HUES64 (cell line): ENCODE data around the gene ATP11A.
A peak's percentile ranks its signal among the peaks of the same experiment; 100 is the strongest.

ENCODE experiments used
- H3K27ac ChIP-seq: 2 replicates; pipeline ENCODE4 v1.7.0; 2013; ENCODE audit warnings: low read depth, low read length, inconsistent platforms
- H3K27me3 ChIP-seq: 2 replicates; pipeline ENCODE4 v1.6.1; 2013; ENCODE audit warnings: mild to moderate bottlenecking, low read length; ENCODE audit not compliant: insufficient read depth
- H3K36me3 ChIP-seq: 2 replicates; pipeline ENCODE4 v1.6.1; 2013; ENCODE audit warnings: mild to moderate bottlenecking, low read length; ENCODE audit not compliant: insufficient read depth
- H3K4me1 ChIP-seq: 2 replicates; pipeline ENCODE4 v1.6.1; 2013; ENCODE audit warnings: mild to moderate bottlenecking, low read length, moderate library complexity; ENCODE audit not compliant: insufficient read depth
- H3K4me3 ChIP-seq: 2 replicates; pipeline ENCODE4 v1.5.1; 2013; ENCODE audit warnings: mild to moderate bottlenecking, low read length, moderate library complexity
- H3K9ac ChIP-seq: 2 replicates; pipeline ENCODE4 v1.6.1; 2013; ENCODE audit warnings: mild to moderate bottlenecking, low read depth, low read length
- H3K9me3 ChIP-seq: 2 replicates; pipeline ENCODE4 v1.6.1; 2013; ENCODE audit warnings: low read depth, low read length; ENCODE audit not compliant: insufficient read depth
- WGBS: fragments of 150-250, 120-280 bp; methylation state at CpG from one replicate; pipeline ENCODE4 v1.1.7; 2013; ENCODE audit warnings: missing lambda C conversion rate; 5-methylcytosine and 5-hydroxymethylcytosine counted together

ATP11A gene

GRCh38 chr13:112900226-112900600 is 210.4 kb downstream of the ATP11A start:
- H3K27me3 ChIP-seq = peaks cover 9% of the 10 kb centered on the region; the same call in 1 of the 2 replicates
- peaks cover 20% of the 10 kb centered on the region for H3K4me1 ChIP-seq
- 94% methylated on average over 9 of the region's 9 CpGs for WGBS
- no peak overlapping the region for H3K27ac ChIP-seq
- H3K9me3 ChIP-seq = peaks cover 11% of the 10 kb centered on the region
- peaks cover 18% of the 10 kb centered on the region for H3K36me3 ChIP-seq
- no peak overlapping the region for H3K4me3 ChIP-seq
- H3K9ac ChIP-seq = no peak overlapping the region

- H3K27me3 ChIP-seq = peaks cover 4% of the 10 kb centered on the region; the same call in 1 of the 2 replicates
These were observed 210.9 kb downstream of the ATP11A start for GRCh38 chr13:112900691-112901091.

GRCh38 chr13:112902101-112902651 is 212.3 kb downstream of the ATP11A start:
- no peaks in the 10 kb centered on the region for H3K27me3 ChIP-seq
- peaks cover 22% of the 10 kb centered on the region for H3K36me3 ChIP-seq
- no peak overlapping the region for H3K4me3 ChIP-seq
- no peak overlapping the region for H3K27ac ChIP-seq
- H3K9me3 ChIP-seq = peaks cover 15% of the 10 kb centered on the region
- H3K4me1 ChIP-seq = peaks cover 19% of the 10 kb centered on the region
- WGBS = 77% methylated on average over 14 of the region's 14 CpGs
- no peak overlapping the region for H3K9ac ChIP-seq

More at GRCh38 chr13:112900691-112901091, 210.9 kb downstream of the ATP11A start:
- H3K4me3 ChIP-seq = no peak overlapping the region
- WGBS = 75% methylated on average over 8 of the region's 8 CpGs
- peaks cover 18% of the 10 kb centered on the region for H3K4me1 ChIP-seq
- H3K9ac ChIP-seq = no peak overlapping the region
- H3K27ac ChIP-seq = no peak overlapping the region
- peaks cover 22% of the 10 kb centered on the region for H3K36me3 ChIP-seq
- H3K9me3 ChIP-seq = peaks cover 15% of the 10 kb centered on the region

DNA sequence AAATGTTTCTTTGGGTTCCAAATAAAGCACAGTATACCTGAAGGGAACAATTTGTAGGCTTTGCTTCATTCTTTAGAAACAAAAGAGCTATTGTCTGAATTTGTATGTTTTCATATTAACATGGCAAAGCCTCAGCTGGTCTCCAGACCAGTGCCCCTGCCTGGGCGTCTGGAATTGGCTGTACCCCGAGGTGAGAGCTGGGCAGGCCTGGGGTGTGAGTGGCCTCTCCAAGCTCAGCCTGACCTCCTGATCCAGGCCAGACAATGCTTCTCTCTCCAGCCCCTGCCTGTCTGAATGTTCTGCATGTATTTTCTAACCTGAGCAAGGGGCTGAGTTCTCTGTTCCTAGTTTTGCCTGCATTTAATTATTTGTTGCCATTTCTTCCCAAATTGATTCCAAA is 212.8 kb downstream of the ATP11A start:
- H3K27ac ChIP-seq = no peak overlapping the region
- 87% methylated on average over 2 of the region's 2 CpGs for WGBS

GRCh38 chr13:112903071-112903577 is 213.3 kb downstream of the ATP11A start:
- Histone ChIP-seq H3K27me3 (no peaks in the 10 kb centered on the region), H3K4me3 (no peak overlapping the region), H3K4me1 (peaks cover 19% of the 10 kb centered on the region), H3K9ac (no peak overlapping the region), H3K36me3 (peaks cover 22% of the 10 kb centered on the region), H3K27ac (no peak overlapping the region), H3K9me3 (peaks cover 15% of the 10 kb centered on the region)
- WGBS = 94% methylated on average over 8 of the region's 8 CpGs

More for the DNA sequence above, 212.8 kb downstream of the ATP11A start:
- peaks cover 15% of the 10 kb centered on the region for H3K9me3 ChIP-seq
- peaks cover 22% of the 10 kb centered on the region for H3K36me3 ChIP-seq
- H3K4me3 ChIP-seq = no peak overlapping the region
- H3K27me3 ChIP-seq = no peaks in the 10 kb centered on the region
- peaks cover 19% of the 10 kb centered on the region for H3K4me1 ChIP-seq
- no peak overlapping the region for H3K9ac ChIP-seq

DNA sequence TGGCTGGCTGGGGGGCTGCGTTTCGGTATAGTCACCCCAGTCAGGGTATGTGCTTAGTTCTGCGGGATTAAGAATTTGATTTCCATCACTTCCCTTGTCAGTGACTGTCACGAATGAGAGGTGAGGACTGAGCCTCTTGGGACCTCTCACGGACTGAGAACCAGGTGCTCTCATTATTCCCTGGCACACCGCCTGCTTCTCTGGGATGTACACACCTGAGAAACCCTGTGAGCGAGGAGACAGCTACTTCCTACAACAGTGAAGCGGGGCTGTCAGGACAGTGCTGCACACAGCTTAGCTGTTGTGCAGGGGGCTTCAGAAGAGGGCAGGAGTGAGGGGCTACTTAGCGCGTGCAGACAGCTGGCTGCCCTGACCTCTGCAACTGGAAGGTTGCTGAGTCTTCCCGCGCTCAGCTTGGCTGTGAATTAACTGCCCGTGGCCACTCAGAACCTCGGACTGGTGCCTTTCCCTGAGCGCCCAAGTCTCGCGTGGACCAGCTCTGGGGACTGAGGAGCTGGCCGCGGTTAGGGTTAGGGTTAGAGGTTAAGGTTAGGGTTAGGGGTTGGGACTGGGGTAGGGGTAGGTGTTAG is 213.9 kb downstream of the ATP11A start:
- 96% methylated on average over 19 of the region's 19 CpGs for WGBS
- Histone ChIP-seq H3K4me3 (no peak overlapping the region), H3K27ac (no peak overlapping the region), H3K27me3 (no peaks in the 10 kb centered on the region), H3K9me3 (peaks cover 15% of the 10 kb centered on the region), H3K4me1 (peaks cover 19% of the 10 kb centered on the region), H3K9ac (no peak overlapping the region), H3K36me3 (peaks cover 22% of the 10 kb centered on the region)

- 97% methylated on average over 12 of the region's 13 CpGs for WGBS
- Histone ChIP-seq H3K4me3 (no peak overlapping the region), H3K27ac (no peak overlapping the region), H3K9ac (no peak overlapping the region), H3K4me1 (peaks cover 19% of the 10 kb centered on the region), H3K27me3 (no peaks in the 10 kb centered on the region), H3K9me3 (peaks cover 15% of the 10 kb centered on the region), H3K36me3 (peaks cover 22% of the 10 kb centered on the region)
These were observed 214.7 kb downstream of the ATP11A start for GRCh38 chr13:112904436-112904960.

- Histone ChIP-seq H3K9ac (no peak overlapping the region), H3K9me3 (peaks cover 15% of the 10 kb centered on the region), H3K4me3 (no peak overlapping the region), H3K27me3 (no peaks in the 10 kb centered on the region), H3K27ac (peak overlapping the region; percentile 87; the same call in 1 of the 2 replicates), H3K4me1 (peaks cover 19% of the 10 kb centered on the region), H3K36me3 (peaks cover 22% of the 10 kb centered on the region)
- WGBS = 93% methylated on average over 9 of the region's 9 CpGs
These were observed 215.2 kb downstream of the ATP11A start for GRCh38 chr13:112905086-112905485.

GRCh38 chr13:112905619-112905989 is 215.8 kb downstream of the ATP11A start:
- Histone ChIP-seq H3K9ac (no peak overlapping the region), H3K36me3 (peaks cover 22% of the 10 kb centered on the region), H3K4me1 (peaks cover 19% of the 10 kb centered on the region), H3K4me3 (no peak overlapping the region), H3K9me3 (peaks cover 15% of the 10 kb centered on the region), H3K27ac (peak overlapping the region; percentile 87), H3K27me3 (no peaks in the 10 kb centered on the region)
- WGBS = 91% methylated on average over 5 of the region's 5 CpGs

DNA sequence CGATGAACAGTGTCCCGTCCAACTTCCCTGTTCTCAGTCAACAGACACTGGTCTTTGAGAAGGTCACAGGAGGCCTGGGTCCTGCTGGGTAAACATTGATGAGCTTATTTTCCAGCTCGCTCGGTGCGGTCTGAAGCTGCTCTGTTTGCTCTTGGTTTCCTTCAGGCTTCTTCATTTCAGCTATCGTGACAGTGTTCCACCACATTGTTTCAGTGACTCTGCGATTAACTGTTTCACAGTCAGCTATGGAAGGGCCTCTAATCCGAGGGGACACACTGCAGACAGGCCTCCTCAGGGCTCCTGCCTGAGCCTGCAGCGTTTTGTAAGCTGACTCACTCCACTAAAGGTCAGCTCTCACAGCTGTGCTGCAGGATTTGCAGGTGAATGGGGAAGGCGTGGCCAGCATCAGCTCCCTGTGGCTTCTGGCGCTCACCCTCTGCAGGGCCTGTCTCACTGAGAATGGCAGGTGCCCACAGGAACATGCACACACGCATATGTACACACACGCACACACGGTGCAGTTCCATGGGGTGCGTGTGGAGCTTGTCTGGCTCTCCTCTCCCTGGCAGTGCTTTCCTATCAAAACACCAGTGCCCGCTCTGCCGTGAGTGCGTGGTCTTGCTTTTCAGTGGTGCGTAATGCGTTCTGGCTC is 216.3 kb downstream of the ATP11A start:
- 42% methylated on average over 20 of the region's 20 CpGs for WGBS
- H3K36me3 ChIP-seq = peaks cover 22% of the 10 kb centered on the region
- no peak overlapping the region for H3K9ac ChIP-seq
- H3K4me1 ChIP-seq = peaks cover 19% of the 10 kb centered on the region
- no peaks in the 10 kb centered on the region for H3K27me3 ChIP-seq
- peak overlapping the region; percentile 87 for H3K27ac ChIP-seq
- no peak overlapping the region for H3K4me3 ChIP-seq
- H3K9me3 ChIP-seq = peaks cover 15% of the 10 kb centered on the region

- Histone ChIP-seq H3K27me3 (no peaks in the 10 kb centered on the region), H3K36me3 (peaks cover 22% of the 10 kb centered on the region), H3K9ac (no peak overlapping the region), H3K4me1 (peaks cover 11% of the 10 kb centered on the region), H3K9me3 (peaks cover 15% of the 10 kb centered on the region), H3K27ac (no peak overlapping the region), H3K4me3 (no peak overlapping the region)
- 95% methylated on average over 8 of the region's 8 CpGs for WGBS
These were observed 217.4 kb downstream of the ATP11A start for GRCh38 chr13:112907286-112907685.
